Activated CD8-positive, alpha-beta memory T cell treated with anti-CD3 and anti-CD28 coated beads for 4 hours (primary cell): Measurements from ENCODE around the gene KLK13.

Experiments used
- DNase-seq, 2 donors: peaks; one replicate each; pipeline ENCODE4 v3.0.0-alpha.2; 2020; ENCODE audit warnings: low read depth in 2 of 2

The KLK13 gene

DNA sequence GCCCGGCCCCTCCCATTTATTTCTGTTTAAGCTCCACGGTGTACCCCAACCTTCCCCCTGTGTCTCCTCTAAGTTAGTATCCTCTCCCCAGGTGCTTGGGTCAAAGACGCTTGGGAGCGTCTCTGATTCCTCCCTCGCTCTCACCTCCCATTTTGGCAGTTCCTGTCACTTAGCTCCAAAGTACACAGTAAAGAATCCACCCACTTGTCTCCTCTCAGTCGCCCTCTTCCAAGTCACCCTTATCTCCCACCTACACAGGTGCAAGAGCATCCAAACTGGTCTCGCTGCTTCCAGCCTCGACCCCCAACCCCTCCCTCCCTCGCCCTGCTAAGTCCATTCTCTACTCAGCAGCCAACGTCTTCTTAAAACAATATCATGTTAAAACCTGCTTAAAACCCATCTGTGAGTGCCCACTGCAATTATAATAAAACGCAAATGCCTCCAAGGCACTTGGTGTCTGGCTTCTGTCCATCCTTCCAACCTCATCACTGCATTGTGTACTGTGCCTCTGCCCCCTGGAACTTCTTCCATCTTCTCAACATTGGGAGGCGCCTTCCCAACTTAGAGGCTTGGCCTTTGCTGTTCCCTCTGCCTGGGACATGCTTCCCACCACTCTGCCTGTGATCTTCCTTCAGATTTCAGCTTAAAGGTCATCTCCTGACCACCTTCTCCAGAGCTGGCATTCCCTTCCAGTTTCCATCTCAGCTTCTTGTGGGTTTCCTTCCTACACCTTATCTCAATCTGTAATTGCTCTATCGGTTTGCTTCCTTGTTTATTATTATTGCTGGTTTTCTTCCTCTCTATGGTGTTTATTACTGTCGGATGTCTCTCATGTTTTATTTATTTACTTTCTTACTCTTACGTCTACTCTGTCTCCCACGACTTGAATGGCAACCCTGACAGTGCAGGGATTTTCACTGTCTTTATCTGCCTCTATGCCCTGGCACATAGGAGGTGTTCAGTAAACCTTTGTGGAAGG, 27.3 kb upstream of the KLK13 start:
- DNase-seq = no peak

DNA sequence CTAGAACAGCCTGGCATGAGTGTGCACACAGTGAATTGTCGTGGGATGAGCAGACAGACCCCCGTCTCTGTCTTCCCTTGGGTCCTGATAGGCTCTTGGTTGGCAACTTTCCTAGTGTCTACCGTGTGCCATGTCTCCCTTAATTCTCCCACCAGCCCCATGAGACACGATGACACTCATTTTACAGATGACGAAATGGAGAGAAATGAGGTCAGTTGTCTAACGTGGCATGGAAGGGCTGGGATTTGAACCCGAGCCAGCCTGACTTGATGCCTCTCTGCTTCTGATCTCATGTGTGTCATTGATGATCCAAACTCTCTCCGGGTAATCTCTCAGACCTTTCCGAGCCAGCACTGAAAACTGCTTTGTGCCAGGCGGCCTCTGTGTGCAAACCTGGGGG, 26.2 kb upstream of the KLK13 start:
- no peak for DNase-seq

DNA sequence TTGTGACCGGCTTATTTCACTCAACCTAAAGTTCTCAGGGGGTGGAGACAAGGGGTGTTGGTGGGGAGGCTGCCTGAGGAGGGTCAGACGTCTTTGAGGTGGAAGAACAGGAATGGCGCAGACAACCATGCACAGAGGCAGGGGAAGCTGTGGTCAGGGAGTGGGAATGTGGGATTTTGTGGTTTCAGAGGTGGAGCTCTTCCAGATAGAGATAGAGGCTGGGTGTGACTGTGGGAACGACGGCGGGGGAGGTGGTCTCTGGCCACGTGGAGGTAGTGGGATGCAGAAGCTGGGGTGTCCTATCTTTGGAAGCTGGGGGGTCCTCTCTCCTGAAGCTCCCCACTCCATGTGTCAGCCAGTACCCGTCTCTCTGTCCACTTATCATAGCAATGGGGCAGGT, 25.6 kb upstream of the KLK13 start:
- no peak for DNase-seq

DNA sequence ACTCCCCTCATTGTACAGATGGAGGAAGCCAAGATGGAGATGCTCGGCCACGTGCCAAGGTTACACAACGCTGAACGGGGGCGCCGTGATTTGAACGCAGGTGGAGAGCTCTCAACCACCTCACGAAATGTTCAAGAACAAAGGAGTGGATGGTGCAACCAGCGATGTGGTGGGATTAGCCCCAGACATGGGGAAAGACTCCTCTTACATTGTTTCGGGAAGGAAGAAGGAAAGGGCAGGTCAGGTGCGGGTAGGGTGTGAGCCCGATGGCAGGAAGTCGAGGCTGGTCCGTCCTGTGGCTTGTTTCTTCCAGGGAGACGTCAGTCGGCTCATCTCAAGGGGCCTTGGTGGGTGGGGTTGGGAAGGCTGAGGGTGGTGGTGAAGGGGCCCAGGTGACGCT, 24.9 kb upstream of the KLK13 start:
- no peak for DNase-seq

DNA sequence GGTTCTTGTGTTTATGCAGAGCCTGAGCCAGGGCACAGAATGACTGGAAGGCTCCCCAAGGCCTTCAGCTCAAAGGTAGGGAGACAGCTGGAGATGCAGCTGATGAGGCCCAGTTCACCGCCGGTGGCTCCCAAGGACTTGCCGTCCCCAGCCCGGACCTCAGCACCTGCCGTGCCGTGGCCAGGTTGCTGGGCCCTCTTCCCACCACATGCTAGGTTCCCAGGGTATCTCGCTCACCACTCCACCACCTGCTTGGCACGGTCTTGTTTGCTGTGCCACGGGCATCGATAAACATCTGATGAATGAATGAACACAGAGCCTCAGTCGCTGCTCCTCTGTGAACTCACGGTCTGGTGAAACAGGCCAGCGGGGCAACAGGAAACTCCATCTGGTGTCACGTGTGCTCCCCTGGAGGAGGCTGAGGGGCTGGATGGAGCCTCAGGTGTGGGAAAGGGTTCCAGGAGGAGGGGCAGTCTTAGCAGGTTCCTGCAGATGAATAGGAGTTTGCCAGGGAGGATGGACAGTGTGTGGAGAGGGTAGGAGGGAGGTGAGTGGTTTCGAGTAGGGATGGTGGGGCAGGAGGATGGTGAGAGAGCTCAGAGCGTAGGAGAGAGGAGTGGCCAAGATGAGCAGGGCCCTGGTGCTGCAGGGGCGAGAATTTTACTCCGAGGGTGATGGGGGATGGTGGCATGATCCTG, 21.4 kb upstream of the KLK13 start:
- no peak for DNase-seq

DNA sequence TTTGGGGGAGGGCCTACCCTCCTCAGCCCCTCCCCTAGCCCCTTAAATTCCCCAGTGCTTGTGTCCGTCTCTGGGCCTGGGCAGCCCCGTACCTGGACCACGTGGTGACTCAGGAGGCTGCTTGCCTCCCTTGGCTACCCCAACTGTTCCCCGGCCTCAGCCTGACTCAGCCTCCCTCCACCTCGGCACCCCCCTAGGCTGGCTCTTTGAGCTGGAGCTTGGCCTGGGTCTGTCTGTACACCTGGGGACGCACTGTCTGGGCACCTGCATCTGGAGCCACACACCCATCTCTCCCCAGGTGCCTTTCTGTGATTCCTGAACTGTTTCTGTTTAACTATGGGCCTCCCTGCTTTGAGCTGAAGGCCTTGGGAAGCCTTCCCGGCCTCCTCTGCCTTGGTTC, 19.6 kb upstream of the KLK13 start:
- no peak for DNase-seq

DNA sequence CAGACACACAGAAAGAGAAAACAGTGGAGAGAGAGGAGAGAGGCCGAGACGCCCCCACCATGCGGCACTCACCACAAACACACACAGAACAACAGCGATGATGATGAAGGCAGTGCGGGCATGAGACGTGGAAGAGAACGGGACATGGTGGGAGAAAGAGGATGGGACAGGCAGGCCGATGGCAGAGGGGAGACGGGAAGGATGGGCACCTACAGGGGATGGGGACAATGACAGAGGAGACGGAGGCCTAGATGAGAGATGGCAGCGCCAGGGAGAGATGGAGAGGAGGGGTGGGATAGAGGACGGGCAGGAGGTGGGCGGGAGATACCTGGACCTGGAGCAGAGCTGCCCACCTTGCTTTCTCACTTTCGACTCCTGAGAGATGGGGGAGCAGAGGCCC, 18.9 kb upstream of the KLK13 start:
- DNase-seq = no peak

DNA sequence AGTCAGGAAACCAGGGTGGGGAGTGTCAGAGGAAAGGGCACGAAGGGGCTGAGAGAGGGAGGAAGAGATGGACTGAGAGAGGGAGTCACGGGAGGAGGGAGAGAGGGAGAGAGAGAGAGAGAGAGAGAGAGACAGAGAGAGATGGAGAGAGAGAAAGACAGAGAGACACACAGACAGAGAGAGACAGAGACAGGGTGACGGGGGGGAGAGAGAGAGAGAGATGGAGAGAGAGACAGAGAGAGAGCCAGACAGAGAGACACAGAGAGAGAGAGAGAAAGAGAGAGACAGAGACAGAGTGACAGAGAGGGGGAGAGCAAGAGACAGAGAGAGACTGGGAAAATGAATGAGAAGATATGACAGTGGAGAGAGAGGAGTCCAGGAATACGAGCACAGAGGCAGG, 18.3 kb upstream of the KLK13 start:
- DNase-seq = no peak

DNA sequence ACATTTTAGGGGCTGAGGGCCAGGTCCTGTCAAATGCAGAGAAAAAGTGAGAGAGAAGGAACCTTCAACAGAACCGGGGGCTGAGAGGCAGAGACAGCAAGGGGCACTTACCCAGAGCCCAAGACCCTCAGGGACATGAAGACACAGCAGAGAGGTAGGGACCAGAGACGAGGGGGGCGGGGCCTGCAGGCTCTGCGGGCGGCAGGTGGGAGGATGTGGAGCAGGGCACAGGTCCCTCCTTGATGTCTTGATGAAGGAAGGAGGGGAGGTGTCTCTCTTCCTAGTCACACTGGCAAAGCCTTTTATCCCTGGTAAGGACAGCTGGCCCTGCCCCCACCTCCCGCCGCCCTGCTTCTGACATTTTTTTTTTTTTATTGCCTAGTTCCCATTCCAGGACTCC, 17.7 kb upstream of the KLK13 start, which contains the start of gene KLK14:
TSS of gene KLK14 (minus strand) at position 277 of the 400 bp plus-strand sequence. CDS start at position 4, 273 bp downstream.
- no peak for DNase-seq

DNA sequence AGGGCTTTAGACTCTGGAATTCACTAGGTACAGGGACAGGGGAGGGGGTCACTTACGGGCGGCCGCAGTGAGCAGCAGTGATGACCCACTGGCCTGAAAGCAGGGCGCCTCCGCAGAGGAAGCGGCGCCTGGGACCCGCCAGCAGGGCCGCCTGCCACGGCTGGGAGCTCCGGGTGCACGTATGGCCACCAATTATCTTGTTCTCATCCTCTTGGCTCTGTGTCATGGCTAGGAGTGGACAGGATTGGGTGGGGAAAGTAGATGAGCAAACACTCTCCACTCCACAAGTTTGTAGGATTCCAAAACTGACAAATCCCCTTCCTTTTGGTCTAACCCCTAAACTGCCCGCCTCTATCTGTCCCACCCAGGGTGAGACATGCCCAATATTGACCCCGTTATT, 16.6 kb upstream of the KLK13 start:
- DNase-seq = no peak

DNA sequence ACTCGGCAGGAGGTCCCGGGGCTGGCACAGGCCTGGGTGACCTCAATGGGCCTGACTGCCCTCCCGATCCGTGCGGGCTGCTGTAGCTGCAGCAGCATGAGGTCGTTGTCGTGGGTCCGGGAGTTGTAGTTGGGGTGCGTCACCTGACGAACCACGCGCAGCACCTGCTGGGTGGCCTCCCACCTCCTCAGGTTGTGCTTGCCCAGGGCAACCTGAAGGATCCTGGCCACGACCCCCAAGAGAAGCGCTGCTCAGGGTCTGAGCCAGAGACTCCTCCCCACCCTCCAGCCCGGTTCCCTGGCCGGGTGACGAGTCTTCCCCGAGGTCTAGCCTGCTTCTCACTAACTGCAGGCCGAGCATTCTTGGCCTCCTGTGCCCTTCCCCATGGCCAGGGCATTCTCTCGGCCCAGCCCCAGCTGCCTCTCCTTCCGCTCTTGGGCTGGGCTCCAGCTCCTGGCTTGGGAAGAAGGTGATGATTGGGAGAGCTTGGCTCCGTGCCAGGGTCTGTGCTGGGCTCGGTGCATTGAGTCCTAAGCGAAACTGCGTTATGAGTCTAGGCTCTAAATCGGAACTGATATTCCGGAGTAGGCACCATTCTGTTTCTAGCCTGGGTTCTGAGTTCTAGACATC, 14.7 kb upstream of the KLK13 start:
- no peak for DNase-seq

DNA sequence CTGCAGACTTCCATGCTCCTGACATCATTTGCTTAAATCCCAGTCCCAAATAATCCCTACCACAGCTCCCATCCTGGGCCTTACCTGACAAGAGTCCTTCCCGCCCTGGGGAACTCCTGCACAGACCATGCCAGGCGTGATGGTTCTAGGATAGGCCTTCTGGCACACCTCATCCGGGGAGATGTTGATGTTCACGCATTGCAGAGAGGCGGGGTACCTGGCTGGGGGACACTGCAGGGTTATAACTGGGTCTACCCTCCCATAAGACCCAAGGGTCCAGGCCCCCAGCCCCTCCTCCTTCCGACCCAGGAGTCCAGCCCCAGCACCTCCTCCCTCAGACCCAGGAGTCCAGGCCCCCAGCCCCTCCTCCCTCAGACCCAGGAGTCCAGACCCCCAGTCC, 13.8 kb upstream of the KLK13 start:
- no peak for DNase-seq

DNA sequence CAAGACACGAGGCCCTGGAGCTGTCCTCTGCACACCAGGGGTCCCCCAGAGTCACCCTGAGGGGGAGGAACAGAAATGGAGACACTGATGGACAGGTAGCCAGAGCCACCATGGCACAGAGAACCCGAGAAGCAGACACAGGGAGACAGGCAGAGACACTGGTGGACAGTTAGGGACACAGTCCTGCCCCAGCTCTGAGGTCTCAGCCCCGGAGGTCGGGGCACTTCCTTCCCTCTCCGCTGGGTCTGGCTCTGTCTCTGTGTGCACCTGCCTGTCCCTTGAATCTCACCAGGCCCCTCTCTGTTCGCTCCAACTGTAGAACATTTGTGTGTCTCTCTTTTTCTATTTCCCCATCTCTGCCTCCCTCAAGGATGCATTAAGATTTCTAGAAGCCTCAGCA, 13.2 kb upstream of the KLK13 start:
- DNase-seq = no peak

DNA sequence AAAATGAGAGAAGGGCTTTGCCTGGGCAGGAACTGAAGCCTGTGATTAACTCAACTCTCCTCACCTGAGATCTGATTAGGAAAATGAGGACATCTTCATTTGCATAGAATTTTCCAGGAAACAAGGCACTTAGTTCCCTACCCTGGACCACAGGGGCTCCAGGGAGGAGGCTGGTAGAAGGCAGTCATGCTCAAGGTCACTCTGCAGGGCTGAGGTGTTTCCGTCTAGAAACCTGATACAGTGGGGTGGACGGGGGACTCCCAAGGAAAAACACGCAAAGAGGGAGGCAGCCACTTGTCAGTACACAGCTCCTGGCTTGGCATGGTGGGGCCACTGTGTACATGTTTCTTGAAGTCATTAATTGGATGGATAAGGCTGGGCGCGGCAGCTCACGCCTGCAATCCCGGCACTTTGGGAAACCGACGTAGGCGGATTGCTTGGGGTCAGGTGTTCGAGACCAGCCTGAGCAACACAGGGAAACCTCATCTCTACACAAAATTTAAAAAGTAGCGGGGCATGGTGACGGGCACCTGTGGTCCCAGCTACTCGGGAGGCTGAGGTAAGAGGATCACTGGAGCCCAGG, 11.8 kb upstream of the KLK13 start:
- DNase-seq = no peak

DNA sequence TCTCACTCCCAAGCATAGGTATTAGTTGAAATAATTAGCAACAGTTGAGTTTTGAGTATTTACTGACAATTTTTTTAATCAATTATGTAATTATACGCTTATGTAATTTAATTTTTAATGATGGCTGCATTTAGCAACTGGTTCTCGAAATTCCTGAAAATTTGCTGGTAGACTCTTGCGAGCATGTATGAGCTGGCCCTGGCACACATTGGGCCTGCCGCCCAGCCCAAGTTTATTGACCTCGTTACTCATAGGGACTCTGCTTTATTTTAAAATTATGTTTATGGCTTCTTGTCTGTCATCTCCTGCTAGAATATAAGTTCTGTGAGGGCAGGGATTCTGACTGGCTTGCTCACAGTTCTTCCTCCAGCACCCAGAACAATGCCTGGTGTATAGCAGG, 11.1 kb upstream of the KLK13 start:
- no peak for DNase-seq

DNA sequence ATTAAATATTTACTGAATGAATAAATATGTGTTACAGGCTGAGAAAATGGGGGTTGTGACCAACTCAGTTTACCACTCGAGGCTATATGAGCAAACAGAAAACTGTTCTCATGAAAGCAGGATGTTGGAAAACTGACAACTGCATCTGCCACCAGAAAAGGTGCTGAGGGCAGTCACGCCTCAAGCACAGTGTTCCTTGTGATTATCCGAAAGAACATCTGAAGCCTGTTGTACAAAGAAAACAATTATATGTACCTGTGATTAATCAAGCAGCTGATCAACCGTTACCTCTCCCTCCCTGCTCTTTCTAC, 6.2 kb upstream of the KLK13 start:
- no peak for DNase-seq

DNA sequence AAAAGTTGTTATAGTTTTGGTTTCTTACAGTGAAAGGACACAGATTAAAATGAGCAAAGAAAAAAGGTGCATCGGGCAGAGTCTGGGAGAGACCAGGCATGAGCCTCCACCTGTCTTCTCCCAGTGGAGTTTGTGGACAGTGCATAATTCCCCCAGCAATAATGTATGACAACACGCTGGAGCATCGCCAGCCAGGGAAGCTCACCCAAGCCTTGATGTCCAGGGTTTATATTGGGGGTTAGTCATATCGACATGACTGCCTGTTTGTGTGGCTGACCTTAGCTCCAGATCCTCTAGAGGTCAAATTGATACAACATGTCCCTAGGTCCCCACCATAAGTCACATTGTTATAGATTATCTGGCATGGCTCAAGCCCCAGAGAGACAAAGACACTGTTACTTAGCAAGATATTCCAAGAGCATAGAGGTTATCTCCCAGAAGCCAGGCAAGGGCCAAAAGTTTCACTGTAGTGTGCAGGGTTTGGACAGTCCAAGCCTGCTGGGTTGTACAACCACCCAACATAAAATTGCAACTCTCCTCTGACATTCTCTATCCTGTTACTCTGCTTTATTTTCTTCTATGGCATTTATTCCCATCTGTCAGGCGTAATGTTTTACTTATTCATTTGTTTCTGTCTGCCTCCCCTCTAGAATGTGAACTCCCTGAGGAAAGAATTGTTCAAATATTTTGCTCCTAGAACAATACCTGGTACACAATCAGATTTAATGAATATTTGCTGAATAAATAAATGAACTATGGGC, 5.6 kb upstream of the KLK13 start:
- DNase-seq = no peak

DNA sequence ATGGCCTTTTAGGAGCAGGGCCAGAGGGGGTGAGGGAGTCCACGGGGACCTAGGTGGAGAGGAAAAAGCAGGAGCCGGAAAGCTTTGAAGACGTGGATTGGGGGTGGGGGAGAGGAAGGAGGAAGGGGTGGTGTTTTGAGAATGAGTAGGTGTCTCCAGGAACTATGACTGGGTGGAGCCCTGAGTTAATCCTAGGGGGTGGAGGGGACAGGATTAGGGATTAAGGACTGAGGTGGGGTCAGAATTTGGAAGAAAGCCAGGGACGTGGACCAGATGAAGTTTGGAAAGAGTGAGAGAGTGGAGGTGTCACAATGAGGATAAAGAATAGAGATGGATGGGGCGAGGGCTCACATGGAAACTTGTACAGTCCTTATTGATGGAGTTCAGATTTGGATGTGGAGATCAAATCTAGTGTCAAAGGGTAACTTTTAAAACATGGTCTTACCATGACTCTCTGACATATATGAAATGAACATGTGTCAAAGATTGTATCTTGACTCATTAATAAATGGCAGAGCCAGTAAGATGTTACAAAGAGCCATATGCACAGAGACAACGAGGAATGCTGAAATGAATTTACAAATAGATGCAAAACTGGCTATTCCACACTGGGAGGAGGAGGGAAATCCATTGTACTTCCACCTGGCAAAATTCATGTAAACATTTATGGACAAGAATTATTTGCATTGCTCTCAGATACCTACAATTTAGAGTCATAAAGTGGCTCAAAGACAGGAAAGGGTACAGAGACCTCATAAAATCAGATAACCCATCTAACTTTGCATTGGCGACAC, 1.7 kb upstream of the KLK13 start:
- no peak for DNase-seq

DNA sequence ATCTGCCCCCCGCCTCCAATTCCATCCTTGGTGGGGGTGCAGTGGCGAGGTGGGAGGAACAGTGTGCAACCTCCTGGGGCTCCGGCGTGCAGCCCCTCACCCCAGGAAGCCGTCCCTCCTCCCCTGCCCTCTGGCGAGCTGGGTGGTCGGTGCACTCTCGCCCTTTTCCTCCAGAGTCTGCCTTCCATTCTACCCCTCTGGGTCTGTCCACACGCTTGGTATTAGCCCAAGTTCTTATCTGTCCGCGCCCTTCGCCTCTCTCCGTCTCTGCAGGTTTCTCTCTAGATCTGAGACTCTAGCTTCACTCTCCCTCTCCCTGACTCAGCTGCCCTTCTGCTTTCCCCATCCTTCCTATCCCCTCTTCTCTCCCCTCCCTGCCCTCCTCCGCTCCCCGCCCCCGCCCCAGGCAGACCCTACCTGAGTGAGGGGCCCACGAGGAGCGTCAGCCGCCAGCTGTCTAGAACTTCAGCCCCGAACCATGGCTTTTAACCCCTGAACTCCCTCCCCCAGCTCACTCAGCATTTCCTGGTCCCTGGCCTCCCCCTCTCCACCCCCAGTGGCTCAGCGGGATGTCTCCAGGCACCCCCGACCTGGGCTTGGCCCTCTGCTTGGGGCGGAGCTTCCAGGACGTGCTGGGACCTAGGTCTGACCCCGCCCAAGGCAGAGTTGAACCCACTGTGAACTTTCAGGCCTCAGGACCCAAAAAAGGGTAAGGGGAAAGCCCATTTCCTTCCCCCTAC, 499 bp upstream of the KLK13 start:
- DNase-seq = no peak

DNA sequence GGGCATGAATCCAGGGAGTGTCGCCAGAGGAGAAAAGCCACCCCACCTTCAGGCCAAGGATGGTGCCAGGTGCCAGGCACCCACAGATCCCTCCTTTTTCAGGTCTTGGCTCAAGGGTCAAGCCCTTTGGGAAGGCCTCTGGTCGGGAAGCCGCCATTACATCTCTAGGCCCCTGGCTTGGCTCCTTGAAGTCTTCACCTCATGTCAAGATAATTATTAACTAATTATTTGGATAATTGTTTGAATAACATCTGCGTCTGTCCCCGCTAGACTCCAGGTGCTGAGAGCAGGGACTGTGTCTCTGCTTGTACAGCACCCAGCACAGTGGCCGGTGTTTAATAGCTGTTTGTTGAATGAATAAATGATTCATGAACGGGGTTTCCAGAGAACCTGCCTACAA, 1.2 kb downstream of the KLK13 start:
- no peak for DNase-seq
